GM21737 (cell line): ENCODE measurements around the gene NKAIN4.

Source experiments
- ATAC-seq: cut with Tn5 transposase; IDR thresholded peaks from one replicate; pipeline ENCODE4 v1.9.1; 2021; ENCODE audit warnings: mild to moderate bottlenecking, moderate library complexity; ENCODE audit not compliant: unreplicated experiment

Gene NKAIN4

GRCh38 chr20:63220696-63221399 lies 33.4 kb downstream of the NKAIN4 start:
- no peak for ATAC-seq

GRCh38 chr20:63219866-63220521 lies 34.3 kb downstream of the NKAIN4 start:
- no peak for ATAC-seq

- no peak for ATAC-seq
Measured at GRCh38 chr20:63219447-63219821, 34.8 kb downstream of the NKAIN4 start.

DNA sequence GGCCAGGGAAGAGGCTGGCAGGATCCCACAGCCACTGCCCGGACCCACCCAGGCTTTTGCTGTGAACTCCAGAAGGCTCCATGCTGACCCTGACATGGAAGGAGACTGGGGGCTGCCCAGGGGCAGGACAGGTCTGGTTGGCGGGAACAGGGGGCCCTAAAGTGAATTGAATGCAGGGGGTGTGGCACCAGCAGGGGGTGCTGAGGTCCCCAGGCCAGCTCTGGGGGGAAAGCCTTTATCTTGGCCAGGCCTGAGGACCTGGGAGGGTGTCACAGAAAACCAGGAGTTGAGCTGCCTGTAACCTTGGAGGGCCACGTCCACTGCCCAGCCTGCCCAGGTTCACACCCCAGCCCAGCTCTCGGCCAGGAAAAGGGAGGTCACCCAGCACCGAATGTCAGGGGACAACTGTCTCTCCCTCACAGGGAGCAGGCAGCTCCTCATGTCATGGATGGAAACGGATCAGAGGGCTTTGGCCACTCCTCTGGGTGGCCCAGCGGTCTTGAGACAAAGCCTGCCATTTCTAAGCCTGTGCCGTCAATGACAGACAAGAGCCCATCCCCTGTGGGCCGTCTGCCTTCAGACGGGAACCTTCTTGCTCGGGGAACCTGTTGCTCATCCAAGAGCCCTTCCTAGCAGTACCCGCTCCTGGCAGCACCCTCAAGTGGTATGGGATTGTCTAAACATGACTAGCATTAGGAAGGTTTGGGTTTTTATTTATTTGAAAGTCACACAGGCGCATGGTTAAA lies 35.4 kb downstream of the NKAIN4 start:
- no peak for ATAC-seq

DNA sequence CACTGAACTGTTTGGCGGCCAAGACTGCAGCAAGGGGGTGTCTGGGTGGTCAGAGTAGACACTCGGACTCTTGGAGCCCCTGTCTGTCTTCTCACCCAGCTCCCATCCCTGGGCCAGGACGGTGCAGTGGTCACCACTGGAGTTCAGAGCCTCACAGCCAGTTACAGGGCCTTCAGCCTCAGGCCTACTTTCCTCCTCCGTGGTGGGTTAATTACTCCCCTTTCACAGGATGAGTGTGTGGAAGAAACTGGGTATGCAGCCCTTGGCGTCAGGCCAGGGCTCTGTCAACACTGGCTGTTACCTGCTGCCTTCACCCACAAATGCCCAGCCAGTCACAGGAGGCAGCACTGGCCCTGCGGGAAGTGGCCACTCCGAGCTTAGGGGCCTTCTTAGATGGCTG lies 36.6 kb downstream of the NKAIN4 start:
- ATAC-seq: no peak

- no peak for ATAC-seq
Measured at GRCh38 chr20:63216849-63217471, 37.3 kb downstream of the NKAIN4 start.

DNA sequence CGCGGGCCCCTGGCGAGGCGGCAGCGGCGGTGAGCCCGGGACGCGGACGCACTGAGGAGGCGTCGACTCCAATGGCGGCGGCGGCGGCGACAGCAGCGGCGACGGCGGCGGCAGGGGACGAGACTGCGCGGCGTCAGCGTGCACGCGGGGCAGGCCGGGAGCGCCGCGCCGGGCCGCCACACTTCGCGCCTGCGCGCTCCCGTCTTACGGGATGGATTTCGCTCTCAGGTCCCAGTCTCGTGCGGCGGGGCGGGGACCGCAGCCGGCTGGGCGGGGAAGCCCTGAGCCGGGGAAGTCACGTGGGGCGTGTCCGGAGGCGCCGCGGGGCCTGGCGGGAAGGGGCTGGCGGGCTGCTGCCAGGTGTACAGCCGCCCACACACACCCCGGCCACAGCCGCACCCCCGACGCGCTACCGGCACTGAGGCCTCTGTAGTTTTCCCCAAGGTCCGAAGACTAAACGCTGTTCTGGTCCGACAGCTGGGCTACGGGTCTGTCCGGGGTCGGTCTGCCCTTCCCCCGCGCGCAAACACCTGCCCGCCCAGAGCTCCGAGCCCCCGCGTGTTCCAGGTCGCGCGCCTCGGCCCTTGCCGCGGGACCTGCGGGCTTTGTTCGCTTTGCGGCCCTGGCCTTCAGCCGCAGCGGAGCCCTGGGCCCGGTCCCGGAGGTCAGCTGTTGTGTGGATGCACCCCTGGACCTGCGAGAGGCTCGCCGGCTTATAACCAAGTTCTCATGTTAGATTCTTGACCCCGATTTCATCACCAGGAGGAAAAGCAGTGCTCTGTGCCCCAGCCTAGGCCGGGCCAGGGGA lies 38.0 kb downstream of the NKAIN4 start, which contains the start of gene YTHDF1:
TSS of gene YTHDF1 (minus strand) at position 91 of the 808 bp plus-strand sequence. CDS start 239 bp downstream, outside the sequence.
- peak; percentile 81 for ATAC-seq

- peak; percentile 11 for ATAC-seq
Measured at GRCh38 chr20:63215101-63216040, 38.9 kb downstream of the NKAIN4 start.

GRCh38 chr20:63214514-63214913 lies 39.7 kb downstream of the NKAIN4 start:
- ATAC-seq: no peak

GRCh38 chr20:63212792-63213191 lies 41.5 kb downstream of the NKAIN4 start:
- no peak for ATAC-seq

- no peak for ATAC-seq
Measured at GRCh38 chr20:63212393-63212730, 41.9 kb downstream of the NKAIN4 start.

DNA sequence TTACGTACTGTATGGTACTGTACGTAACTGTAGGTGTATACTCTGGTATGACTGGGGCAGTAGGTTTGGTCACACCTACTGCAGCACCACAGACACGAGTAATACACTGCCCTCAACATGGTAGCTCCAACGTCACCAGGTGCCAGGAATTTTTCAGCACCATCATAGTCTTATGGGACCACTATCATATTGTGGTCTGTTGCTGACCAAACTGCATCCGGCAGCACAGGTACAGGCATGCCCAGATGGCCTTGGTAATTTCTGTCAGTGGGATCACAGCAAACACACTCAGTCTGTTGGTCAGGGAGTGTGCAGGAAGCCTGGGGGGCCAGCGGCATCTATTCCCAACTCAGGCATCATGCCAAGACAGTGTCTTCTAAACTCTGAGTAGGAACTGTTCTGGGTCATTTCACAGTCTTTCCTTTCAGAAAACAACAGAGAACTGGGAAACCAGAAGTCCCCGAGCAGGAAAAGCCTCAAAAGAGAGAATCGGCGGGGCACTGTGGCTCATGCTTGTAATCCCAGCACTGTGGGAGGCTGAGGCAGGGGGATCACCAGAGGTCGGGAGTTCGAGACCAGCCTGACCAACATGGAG lies 44.2 kb downstream of the NKAIN4 start:
- no peak for ATAC-seq

GRCh38 chr20:63208346-63208909 lies 45.8 kb downstream of the NKAIN4 start:
- ATAC-seq: no peak

DNA sequence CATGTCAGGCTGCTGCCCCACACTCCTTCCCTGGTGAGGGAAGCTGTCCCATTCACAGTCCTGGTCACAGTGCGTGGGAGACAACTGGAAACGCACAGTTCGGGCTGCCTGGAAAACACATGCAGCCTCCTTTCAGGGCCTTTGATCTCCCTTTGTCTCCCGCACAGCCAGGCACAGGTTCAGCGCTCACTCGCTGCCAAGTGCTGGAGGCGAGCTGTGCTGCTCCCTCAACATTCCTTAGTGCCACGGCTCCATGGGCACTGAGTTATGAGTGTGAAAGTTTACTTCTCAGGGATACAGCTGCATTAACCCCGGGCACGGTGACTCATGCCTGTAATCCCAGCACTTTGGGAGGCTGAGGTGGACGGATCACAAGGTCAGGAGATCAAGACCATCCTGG lies 47.4 kb downstream of the NKAIN4 start:
- ATAC-seq: no peak

GRCh38 chr20:63205896-63206295 lies 48.4 kb downstream of the NKAIN4 start:
- ATAC-seq: no peak

DNA sequence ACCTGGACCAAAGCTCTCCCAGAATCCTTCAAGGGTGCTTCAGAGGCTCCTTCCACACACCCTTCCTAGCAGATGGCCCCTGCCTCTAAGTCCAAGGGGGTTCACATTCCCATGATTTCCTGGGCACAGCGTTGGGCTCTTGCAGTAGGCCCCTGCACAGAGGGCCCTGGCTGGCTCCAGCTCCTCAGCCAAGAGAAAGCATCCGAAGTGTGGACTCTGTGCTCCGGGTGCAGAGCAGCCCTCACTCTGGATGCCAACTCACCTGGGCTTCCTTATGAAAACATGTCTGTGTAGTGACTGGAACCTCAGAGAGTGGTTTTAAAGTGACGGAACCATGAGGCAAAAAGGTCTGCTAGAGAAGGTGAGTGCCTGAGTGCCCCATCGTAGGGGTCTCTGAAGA lies 49.9 kb downstream of the NKAIN4 start:
- ATAC-seq: no peak

GRCh38 chr20:63202811-63203526 lies 51.3 kb downstream of the NKAIN4 start:
- no peak for ATAC-seq

DNA sequence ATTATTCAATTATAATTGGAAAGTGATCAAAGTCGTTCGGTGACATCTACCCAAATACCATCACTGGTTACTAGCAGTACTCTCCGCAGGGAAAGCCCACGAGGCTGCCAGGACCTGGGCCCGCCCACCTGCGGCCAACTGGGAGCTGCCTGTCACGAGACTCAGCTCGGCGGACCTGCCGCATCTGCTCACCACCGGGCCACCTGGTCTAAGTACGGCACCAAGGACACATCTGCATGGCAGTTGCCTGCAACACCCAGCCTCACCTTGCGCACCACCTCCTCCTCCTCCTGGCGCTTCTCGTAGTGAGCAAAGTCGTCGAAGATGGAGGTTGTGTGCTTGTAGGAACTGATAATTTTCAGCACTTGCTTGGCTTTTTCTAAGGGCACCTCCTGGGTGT lies 52.2 kb downstream of the NKAIN4 start:
- no peak for ATAC-seq
